ENCODE measurements around the gene CAST.

CAST gene

GRCh38 chr5:96645091-96645490, 17.1 kb upstream of the CAST start:
- no peak for DNase-seq

- DNase-seq, result no peak
Observed at GRCh38 chr5:96648023-96648422, 14.2 kb upstream of the CAST start.

DNA sequence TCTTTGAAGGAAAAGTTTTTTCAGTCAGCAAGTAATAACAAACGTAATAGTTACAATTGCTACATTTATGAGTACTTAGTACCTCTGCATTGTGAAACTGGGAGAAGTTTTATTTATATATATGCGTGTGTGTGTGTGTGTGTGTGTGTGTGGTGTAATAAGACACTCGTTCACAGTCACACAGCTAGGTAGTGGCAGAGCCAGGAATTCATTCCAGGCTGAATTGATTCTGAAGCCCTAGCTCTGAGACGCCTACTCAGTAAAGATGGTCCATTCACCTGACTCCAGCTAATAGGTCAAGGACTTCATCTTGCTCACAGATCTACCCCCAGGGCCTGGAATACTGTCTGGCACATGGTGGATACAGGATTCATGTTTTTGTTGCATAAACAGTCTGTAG, 13.6 kb upstream of the CAST start:
- no peak for DNase-seq

GRCh38 chr5:96649251-96649662, 12.9 kb upstream of the CAST start:
- no peak for DNase-seq

- no peak for DNase-seq
Observed at GRCh38 chr5:96649681-96650540, 12.3 kb upstream of the CAST start.

DNA sequence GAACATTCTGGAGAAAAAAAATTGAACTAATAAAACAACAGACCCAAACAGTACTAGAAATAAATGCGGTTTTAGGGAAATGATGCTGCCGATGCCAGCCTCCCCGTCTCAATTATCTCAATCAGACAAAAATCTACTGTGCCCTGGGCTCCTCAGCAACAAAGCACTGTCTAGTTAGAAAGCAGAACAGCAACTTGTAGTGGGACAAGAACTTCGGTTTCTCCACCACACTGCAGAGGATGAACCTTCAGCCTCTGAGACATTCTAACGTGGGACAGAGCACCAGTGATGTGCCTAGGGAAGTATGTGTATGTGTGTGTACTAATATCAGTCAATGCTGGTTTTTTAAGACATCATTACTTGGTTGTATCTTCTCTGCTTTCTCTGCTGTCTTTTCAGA, 11.1 kb upstream of the CAST start:
- no peak for DNase-seq

DNA sequence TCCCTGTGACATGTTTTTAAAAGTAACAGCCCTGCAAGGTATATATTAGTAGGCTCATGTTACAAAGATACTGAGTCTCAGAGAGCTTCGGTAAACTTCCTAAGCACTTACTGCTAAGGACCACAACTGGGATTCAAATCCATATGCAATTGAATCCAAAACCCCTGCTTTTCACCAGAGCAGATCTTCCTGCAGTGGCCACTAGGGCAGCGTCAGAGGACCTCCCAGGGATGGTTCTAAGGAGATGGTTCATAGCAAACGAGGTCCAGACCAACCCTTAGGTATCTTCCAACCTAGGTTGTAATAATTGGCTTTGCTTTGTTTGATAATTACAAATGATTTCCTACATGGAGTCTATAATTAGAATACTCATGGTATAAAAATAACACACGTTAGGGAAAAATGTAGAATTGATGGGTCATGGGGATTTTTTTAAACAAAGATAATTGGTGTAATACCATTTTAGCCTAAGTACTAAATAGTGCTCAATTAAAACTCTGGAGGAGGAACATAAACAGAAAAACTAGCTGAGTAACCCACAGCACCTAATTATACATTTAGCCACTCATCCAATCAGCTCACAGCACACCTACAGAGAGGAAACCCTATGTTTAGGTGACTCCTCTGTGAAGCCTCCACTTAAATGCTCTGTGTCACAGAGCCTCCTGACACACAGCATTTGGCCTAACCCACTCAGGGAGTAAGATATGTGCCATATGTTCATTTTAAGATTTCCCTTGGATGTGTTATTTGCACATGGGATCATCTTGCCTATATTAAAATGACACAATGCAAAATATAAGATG, 10.0 kb upstream of the CAST start:
- peak; percentile 36 to 71 for DNase-seq

- peak; percentile 49 to 75 for DNase-seq
Observed at GRCh38 chr5:96652769-96653454, 9.3 kb upstream of the CAST start.

DNA sequence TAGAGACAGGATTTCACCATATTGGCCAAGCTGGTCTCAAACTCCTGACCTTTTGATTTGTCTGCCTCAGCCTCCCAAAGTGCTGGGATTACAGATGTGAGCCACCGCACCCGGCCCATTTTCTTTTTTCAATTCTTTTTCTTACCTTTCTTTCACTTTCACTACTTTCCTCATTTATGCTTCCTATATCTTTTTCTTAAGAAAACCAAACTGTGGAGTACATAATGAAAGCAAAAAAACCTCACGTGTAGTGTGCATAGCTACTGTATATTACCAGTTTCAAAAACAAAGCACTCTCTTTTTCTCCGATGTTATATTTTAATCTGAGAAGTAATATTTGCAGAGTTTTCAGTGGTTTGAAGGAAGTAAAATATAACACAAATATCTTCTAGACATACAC, 8.0 kb upstream of the CAST start:
- DNase-seq, result no peak

GRCh38 chr5:96655085-96655484, 7.1 kb upstream of the CAST start:
- DNase-seq, result no peak

- DNase-seq, result no peak
Observed at GRCh38 chr5:96655506-96655905, 6.7 kb upstream of the CAST start.

DNA sequence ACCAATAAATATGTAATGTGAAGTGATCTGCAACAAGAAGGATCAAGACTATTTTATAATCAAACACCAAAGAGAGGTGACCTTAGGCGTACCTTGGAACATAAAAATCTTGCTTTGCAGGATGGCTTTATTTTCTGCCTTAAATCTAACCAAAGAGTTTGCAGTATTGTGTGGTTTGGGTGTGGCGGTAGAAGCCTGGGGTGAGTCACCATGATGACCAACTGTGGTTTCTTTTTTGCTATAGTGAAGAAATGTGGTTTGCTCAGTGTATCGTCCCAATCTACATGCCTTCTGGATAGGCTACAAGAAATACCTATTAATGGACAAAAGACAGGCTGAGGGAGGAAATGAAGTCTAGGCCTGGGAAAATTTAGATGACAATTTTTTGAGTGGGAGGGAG, 5.1 kb upstream of the CAST start:
- no peak for DNase-seq

GRCh38 chr5:96658272-96658671, 3.9 kb upstream of the CAST start:
- no peak for DNase-seq

DNA sequence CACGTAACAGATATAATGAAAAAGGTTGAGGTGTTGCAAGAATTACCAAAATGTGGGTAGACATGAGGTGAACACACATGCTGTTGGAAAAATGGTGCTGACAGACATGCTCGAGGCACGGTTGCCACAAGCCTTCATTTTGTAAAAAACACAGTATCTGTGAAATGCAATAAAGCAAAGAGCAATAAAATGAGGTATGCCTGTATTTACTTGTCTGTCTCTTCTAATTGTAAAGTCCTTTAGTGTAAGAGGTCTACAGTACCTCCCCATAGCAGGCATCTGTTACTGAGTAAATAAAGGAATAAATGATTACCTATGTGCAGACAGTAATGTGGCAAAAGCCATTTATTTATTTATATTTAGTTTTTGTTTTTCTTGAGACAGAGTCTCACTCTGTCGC, 3.0 kb upstream of the CAST start:
- no peak for DNase-seq

DNA sequence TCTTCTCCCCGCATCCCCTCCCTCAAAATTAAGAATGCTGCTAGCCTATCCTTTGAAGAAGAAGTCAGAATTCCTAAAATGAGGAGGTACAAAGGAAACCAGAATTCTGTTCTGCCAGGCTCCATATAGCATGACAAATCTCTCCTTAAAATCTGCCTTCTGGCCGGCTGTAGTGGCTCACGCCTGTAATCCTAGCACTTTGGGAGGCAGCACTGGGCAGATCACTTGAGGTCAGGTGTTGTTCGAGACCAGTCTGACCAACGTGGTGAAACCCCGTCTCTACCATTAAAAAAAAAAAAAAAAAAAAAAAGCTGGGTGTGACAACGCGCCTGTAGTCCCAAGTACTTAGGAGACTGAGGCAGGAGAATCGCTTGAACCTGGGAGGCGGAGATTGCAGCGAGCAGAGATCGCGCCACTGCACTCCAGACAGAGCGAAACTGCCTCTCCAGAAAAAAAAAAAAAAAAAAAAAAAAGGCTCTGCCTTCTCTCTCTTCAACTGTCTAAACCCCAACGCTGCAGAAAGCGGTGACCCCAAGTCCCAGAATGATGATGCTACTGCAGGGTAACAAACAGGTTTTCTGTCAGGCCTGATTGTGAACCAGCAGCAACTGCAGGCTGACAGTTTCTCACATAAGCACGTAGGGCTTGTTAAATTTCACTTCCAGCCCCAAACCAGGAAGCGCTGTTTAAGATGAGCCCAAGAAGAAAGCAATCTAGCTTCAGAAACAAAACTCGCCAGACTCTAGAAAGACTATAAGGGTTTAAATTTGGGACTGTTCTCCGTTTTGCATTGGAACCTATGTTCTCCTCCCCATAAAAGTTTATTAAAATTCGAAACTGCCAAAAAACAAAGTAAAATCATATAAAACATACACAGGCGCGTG, 963 bp upstream of the CAST start:
- peak in 1 of 2 experiments; percentile 24 for DNase-seq

DNA sequence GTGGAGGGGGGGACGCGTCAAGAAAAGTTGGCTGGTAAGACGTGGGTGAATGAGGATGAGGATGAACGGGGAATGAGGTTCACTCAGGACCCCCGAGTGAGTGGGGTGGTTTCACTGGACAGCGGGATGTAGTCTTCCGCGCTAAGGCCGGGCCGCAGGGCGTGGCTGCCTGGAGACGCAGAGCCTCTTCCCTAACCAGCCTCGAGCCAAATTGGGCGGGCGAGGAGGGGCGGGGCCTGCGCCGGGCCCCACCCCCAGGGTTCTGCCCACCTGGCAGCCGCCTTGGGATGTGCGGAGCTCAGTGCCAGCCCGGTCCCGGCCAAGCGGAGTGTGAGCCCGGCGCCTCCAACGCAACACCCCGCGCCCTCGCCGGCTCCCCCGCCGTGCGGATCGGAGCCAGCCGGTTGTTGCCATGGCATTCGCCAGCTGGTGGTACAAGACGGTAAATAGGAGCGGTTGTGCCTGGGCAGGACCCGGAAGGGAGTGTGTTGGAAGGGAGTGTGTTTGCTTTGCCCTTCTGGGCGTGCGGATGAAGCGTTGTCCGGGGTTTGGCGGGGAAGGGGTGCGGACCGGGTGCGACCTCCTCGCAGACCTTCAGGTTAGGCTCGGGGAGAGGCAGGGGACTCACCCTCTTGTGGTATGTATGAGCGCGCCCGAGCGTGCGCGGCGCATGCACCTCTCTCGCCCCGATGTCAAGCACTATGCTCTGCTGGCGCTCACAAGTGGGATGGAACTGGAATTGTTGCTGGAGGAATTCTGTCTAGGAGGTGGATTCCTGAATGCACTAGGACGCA, 746 bp downstream of the CAST start:
- DNase-seq, result peak; percentile 57 to 71

DNA sequence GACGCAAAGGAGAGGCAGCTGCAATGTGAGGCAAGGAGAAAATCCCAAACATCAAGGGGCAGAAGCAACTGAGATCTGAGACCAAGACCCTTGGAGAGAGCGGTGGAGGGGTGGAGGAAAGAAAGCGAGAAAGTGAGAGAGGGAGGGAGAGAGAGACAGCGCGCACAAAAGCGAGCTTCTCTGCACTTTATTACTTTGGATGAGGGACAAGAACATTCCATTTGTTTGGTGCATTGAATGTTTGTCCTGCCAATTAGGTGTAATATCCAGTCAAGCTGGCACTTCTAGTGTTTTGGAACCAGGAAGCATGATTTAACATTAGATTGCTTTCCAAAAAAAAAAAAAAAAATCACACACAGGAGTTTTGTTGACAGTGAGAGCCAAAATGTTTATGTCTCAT, 1.4 kb downstream of the CAST start:
- no peak for DNase-seq

DNA sequence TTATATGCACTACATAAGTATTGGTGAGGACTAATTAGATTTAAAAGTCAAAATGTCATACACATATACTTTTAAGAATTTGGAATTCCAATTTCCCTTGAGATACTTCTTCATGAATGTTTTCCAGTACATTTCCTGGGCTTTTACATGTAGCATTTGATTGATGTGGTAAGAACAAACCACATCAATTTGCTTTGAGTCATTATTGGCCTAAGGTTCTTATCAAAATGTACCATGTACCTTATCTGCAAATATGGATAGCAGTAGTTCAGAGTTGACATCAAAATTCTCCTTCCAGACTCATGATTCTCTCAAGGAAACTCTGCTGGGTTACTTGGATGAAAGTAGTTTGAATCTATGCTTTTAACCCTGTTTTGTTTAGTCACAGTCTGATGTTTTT, 2.5 kb downstream of the CAST start:
- no peak for DNase-seq

GRCh38 chr5:96668725-96669124, 6.5 kb downstream of the CAST start:
- DNase-seq, result no peak

DNA sequence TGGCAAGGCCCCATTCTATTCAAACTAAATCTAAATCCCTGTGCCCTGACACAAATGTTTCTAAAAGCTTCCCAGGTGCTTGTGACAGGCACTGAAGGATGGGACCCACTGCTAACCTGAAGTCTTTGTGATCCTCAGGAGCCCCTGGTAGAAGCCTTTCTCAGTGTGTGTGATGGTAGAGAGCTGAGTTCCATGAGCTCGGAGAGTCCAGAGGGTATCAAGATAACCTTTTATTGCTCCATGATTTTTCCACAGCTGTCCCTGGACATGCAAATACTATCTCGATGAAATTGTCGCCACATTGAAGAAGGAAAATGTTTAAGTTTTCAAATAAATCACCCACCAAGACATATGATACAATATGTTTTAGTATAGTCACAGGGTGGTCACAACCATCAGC, 7.7 kb downstream of the CAST start:
- DNase-seq, result no peak

GRCh38 chr5:96671441-96671840, 9.3 kb downstream of the CAST start:
- peak; percentile 10 to 69 for DNase-seq

DNA sequence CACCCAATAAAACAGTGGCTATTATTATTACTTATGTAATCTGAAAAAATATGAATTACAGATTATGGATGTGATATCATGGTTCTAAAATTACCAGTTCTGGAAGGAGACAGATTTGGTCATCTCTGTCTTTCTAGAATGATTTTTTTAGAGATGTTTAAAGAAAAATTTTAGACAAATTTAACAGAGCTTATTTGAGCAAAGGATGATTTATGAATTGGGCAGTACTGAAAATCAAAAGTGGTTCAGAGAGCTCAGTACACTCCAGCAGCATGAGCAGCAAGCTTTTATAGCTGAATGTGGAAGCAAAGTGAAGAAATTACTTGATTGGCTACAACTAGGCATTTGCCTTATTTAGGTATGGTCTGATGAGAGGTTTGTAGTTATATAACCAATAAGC, 11.0 kb downstream of the CAST start:
- no peak for DNase-seq
